Natural killer cell treated with Interleukin-12 subunit alpha and Interleukin-12 subunit beta and Interleukin-15 and Interleukin-18, amount 100 ng/mL, for 72 hours (primary cell): ENCODE measurements around the gene P2RX1. TPM values are rescaled to one million over a fixed set of nuclear protein-coding genes. Genes with fewer than 3 reads are reported as not detected.

ENCODE experiments used
- ATAC-seq, 2 donors: fragments of 150-1000 bp; cut with Tn5 transposase in 1 of 2; sonication (Bioruptor Pico), chemical (Tn5 transposase) in 1 of 2; 2 replicates each; pipeline ENCODE4 v1.10.0; 2021
- DNase-seq: peaks from one replicate; pipeline ENCODE4 v3.0.0; 2022; ENCODE audit warnings: low spot score
- H3K27ac Mint-ChIP-seq, 2 donors: 1 replicate in 1 of 2; 2 replicates in 1 of 2; pipeline ENCODE4 v1.8.0; 2022; ENCODE audit warnings: mixed read lengths in 2 of 2, mild to moderate bottlenecking in 1 of 2, moderate library complexity in 1 of 2
- H3K27me3 Mint-ChIP-seq, 2 donors: 1 replicate in 1 of 2; 2 replicates in 1 of 2; pipeline ENCODE4 v1.8.0; 2022; ENCODE audit warnings: mixed read lengths in 2 of 2
- H3K36me3 Mint-ChIP-seq: one replicate; pipeline ENCODE4 v1.8.0; 2022; ENCODE audit warnings: mixed read lengths
- H3K4me1 Mint-ChIP-seq, 2 donors: 1 replicate in 1 of 2; 2 replicates in 1 of 2; pipeline ENCODE4 v1.8.0; 2022; ENCODE audit warnings: low read depth in 2 of 2, mixed read lengths in 2 of 2, mild to moderate bottlenecking in 1 of 2
- H3K4me3 Mint-ChIP-seq: one replicate; pipeline ENCODE4 v1.8.0; 2022; ENCODE audit warnings: mixed read lengths
- H3K9me3 Mint-ChIP-seq: 2 replicates; pipeline ENCODE4 v1.8.0; 2022; ENCODE audit warnings: mixed read lengths
- total RNA-seq, 2 donors: library from RNA; stranded (reverse); gene quantifications; one replicate each; pipeline ENCODE4 v1.2.3, GENCODE V29; 2022

The P2RX1 gene
- total RNA-seq, 2 donors from 2014 or later = 3.9 TPM

DNA sequence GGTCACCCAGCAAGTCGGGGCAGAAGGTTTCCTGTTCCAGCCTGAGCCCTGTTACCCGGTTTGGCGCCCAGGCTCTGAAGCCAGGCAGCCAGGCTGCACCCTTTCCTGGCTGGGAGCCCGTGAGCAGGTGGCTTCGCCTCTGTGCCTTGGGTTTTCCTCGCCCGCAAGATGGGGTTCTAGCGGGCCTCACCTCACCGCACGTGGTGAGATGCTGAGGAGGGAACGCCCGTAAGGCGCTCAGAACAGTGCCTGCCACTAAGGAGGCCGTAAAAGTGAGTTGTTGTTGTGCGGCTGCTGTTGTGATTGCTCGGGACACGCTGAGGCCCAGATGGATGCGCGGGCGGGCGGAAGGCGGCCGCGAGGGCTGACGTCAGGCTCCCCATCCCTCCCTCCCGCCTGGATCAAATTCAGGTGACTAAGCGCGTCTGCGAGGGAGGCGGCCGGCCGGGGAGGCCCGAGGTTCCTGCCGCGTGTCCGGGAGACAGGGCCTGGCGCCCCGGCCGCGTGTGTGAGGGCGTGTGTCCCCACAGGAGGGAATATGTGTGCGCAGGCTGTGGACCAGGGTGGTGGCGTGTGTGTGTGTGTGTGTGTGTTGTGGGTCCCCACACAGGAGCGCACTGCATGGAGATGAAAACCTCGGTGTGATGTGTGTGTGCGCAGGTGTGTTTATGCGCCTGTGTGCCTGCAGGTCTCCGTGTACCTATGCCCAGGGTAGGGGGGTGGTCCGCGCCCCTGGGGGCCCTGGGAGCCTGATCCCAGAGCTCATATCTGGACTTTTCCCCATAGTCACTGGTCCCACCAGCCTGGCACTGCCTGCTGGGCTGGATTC lies 27.7 kb downstream of the P2RX1 start:
- Mint-ChIP-seq H3K27ac (no peak overlapping the region), H3K27me3 (no peaks in the 10 kb centered on the region), H3K4me3 (no peak overlapping the region), H3K36me3 (no peaks in the 10 kb centered on the region), H3K9me3 (no peaks in the 10 kb centered on the region), H3K4me1 (peaks cover 17 to 32% of the 10 kb centered on the region in 2 donors)
- no peak for DNase-seq
- ATAC-seq = no peak

DNA sequence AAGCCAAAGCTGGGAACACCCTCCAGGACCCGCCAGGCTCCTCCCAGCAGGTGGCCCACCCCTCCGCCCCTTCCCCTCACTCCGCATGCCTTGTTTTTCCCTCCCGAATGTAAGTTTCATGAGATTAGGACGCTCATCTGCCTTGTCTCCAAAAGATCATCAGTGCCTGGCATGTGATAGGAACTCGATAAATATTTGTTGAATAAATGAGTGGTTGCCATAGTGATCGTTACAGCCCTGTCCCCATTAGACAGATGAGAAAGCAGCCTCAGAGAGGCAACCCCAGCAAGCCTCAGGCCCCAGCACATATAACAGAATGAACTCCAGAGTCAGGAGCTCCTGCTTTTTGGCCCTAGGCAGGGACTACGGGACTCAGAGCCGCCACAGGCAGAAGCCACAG lies 28.5 kb downstream of the P2RX1 start:
- Mint-ChIP-seq H3K4me3 (no peak overlapping the region), H3K9me3 (no peaks in the 10 kb centered on the region), H3K36me3 (no peaks in the 10 kb centered on the region), H3K27ac (peak overlapping the region in 1 of 2 donors; percentile 73), H3K27me3 (no peaks in the 10 kb centered on the region), H3K4me1 (peaks cover 14 to 29% of the 10 kb centered on the region in 2 donors)
- DNase-seq = no peak
- ATAC-seq = no peak

DNA sequence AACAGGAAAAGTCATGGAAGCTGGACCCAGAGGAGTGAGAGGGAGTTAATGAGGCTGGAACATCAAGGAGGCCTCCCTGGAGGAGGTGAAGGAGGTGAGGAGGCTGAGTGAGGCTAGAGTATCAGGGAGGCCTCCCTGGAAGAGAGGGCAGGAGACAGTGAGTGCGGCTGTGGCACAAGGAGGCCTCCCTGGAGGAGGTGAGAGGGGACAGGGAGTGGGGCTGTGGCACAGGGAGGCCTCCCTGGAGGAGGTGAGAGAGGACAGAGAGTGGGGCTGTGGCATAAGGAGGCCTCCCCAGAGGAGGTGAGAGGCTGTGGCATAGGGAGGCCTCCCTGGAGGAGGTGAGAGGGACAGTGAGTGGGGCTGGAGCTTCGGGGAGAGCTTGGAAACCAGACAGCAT lies 28.9 kb downstream of the P2RX1 start:
- H3K4me3 Mint-ChIP-seq = peak overlapping the region; percentile 38
- DNase-seq (no peak), ATAC-seq (no peak)
- peaks cover 14 to 29% of the 10 kb centered on the region in 2 donors for H3K4me1 Mint-ChIP-seq
- no peaks in the 10 kb centered on the region for H3K27me3 Mint-ChIP-seq
- H3K36me3 Mint-ChIP-seq = no peaks in the 10 kb centered on the region
- H3K27ac Mint-ChIP-seq = peak overlapping the region; percentile 68 to 73
- H3K9me3 Mint-ChIP-seq = no peaks in the 10 kb centered on the region

DNA sequence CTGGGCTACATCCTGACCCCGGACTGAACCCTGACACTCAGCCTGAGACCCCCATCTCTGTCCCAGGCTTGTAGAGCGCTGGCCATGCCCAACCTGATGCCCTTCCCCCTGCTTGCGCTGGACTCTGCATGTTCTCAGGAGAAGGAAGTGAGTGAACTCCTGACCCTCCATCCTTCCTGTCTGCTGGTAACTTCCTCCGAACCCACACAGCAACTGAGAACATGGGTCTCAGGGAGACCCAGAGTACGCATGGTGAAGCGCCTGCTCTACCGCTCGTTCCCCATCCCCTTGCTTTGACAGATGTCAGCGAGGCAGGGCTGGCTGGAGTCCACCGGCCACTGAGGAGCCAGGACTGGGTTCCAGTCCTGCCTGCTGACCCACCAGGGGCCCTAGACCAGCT lies 29.5 kb downstream of the P2RX1 start:
- DNase-seq (no peak), ATAC-seq (peak in 1 of 2 donors; percentile 22)
- H3K4me3 Mint-ChIP-seq = peak overlapping the region; percentile 38
- no peaks in the 10 kb centered on the region for H3K36me3 Mint-ChIP-seq
- peak overlapping the region; percentile 68 to 73 for H3K27ac Mint-ChIP-seq
- no peaks in the 10 kb centered on the region for H3K27me3 Mint-ChIP-seq
- H3K9me3 Mint-ChIP-seq = no peaks in the 10 kb centered on the region
- peaks cover 14 to 29% of the 10 kb centered on the region in 2 donors for H3K4me1 Mint-ChIP-seq

DNA sequence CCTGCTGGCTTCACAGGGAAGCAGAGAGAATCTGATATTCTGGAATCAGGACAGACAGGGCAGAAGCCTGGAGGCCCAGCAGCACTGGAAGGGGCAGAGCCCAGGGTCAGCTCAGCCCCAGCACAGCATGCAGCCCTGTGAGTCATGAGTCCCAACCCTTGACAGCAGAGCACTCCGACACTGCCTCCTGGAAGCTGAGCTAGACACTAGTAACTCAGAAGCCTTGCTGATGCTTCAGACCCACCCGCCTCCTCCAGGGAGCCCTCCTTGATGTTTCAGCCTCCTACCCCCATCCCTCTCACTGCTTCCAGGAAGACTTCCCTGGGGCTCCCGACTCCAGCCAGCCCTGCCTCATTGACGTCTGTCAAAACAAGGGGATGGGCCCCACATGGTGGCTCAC lies 30.3 kb downstream of the P2RX1 start:
- Mint-ChIP-seq H3K27me3 (no peaks in the 10 kb centered on the region), H3K4me1 (peaks cover 7 to 21% of the 10 kb centered on the region in 2 donors), H3K27ac (peak overlapping the region in 1 of 2 donors; percentile 73), H3K9me3 (no peaks in the 10 kb centered on the region), H3K4me3 (no peak overlapping the region), H3K36me3 (no peaks in the 10 kb centered on the region)
- DNase-seq = no peak
- no peak for ATAC-seq

DNA sequence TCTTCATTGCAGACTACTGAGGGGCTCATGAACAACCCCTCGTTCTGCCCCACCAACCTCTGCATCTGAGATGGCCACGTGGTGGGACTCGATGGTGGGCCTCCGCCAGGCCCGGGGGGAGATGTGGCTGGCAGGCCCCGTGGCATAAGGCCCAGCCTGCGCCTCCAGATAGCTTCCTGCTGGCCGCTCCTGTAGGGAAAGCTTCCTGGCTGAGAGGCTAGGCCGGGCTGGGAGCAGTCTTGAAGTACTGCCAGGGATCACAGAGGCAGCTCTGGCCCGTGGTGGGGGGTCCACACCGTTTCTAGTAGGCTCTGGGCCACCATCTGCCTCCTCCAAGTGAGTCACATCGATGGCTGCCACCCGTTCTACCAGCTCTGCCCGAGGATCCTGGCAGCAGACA lies 31.0 kb downstream of the P2RX1 start:
- H3K4me1 Mint-ChIP-seq = peaks cover 6 to 16% of the 10 kb centered on the region in 2 donors
- H3K27ac Mint-ChIP-seq = no peak overlapping the region
- no peaks in the 10 kb centered on the region for H3K27me3 Mint-ChIP-seq
- no peaks in the 10 kb centered on the region for H3K9me3 Mint-ChIP-seq
- DNase-seq (no peak), ATAC-seq (no peak)
- no peak overlapping the region for H3K4me3 Mint-ChIP-seq
- no peaks in the 10 kb centered on the region for H3K36me3 Mint-ChIP-seq

DNA sequence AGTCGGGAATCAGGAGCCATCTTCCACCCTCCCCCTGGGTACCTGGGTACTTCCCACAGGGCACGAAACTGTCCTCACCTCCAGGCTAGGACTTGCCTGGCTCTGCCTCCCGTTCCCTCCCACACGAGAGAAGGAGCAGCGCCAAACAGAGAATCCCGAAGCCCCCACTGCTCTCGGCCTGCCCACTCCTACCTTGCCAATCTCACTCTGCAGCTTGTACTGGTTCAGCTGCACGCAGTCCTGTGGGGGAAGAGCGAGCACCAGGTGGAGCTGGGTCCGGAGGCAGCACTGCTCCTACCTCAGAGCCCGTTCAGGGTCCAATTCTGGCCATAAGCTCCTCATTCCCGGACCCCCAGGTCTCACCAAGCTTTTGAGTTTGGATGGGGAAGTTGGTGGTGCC lies 32.1 kb downstream of the P2RX1 start:
- H3K4me3 Mint-ChIP-seq = no peak overlapping the region
- H3K27ac Mint-ChIP-seq = no peak overlapping the region
- H3K27me3 Mint-ChIP-seq = no peaks in the 10 kb centered on the region
- DNase-seq = no peak
- no peaks in the 10 kb centered on the region for H3K9me3 Mint-ChIP-seq
- no peak for ATAC-seq
- peaks cover 6 to 15% of the 10 kb centered on the region in 2 donors for H3K4me1 Mint-ChIP-seq
- no peaks in the 10 kb centered on the region for H3K36me3 Mint-ChIP-seq

DNA sequence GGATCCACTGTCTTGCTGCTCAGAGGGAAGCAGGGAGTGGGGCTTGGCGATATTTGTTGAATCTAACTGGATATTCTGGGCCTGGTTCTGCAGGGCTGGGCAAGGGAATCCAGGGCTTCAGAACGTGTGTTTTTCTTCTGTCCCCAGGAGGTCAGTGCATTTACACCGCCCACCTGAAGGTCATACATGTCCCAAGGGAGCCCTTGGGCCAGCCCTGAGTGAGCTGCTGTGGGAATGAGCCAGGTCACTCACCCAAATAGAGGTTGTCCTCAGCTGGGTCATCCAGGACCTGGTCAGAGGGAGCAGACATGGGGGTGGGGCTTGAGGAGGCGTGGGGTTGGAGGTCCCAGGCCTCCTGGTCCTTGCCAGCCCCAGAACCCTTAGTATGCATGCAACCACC lies 34.0 kb downstream of the P2RX1 start:
- peaks cover 5 to 11% of the 10 kb centered on the region in 2 donors for H3K4me1 Mint-ChIP-seq
- no peak for DNase-seq
- no peaks in the 10 kb centered on the region for H3K9me3 Mint-ChIP-seq
- H3K27ac Mint-ChIP-seq = no peak overlapping the region
- no peak overlapping the region for H3K4me3 Mint-ChIP-seq
- H3K27me3 Mint-ChIP-seq = no peaks in the 10 kb centered on the region
- H3K36me3 Mint-ChIP-seq = no peaks in the 10 kb centered on the region
- no peak for ATAC-seq

DNA sequence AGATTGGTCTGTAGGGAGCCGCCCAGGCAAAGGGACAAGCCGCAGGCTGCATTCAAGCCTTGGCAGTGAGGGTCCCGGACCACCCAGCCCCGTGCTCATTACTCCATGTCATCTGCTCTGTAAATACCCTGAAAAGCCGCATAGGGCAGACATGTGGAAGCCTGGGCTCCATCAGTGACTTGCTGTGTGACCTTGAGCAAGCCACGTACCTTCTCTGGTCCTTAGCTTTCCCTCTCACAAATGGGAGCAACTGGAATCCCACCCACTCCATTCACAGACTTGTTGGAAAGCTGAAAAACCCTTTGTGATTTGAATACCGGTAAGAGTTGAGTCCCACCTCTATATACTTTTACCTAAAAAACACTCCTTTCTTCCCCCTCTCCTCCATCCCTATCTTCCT lies 35.3 kb downstream of the P2RX1 start:
- Mint-ChIP-seq H3K4me3 (no peak overlapping the region), H3K4me1 (no peaks in the 10 kb centered on the region), H3K27ac (no peak overlapping the region), H3K36me3 (no peaks in the 10 kb centered on the region), H3K27me3 (no peaks in the 10 kb centered on the region), H3K9me3 (no peaks in the 10 kb centered on the region)
- no peak for ATAC-seq
- DNase-seq = no peak

DNA sequence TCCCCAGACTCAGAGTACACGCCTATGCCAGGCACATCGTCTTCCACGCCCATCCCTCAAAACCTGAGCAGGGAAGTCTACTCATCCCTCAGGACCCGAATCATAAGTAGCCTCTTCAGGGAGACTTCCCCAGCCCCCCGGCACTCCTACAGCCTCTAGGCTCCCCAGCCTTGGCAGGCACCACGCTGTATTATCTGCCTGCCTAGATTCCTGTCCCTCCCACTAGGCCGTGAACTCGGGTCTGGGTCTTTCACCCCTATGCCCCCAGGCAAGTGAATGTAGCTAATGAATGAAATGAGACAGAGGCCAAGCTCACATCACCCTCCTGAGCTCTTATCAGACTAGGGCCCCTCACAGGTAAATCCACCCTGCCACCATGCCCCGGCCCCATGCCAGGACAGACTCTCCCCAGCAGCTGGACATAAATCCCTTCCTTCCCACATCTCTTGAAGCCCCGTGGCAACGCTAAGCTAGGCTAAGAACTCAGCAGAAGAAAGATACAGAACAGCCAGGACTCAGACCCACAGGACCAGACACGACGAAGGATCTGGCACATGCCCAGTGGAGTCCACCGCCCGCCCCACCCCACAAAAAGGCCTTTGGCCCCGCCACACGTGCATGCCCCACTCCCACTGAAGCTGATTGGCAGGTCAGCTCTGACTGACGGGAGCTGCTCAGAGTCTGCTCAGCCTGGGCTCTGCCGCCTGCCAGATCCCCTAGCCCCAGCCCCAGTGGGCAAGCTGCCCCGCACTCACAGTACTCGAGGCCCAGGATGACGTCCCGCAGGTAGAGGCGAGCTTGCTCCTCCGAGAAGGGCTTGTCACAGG lies 36.5 kb downstream of the P2RX1 start:
- no peaks in the 10 kb centered on the region for H3K27me3 Mint-ChIP-seq
- no peak overlapping the region for H3K4me3 Mint-ChIP-seq
- no peaks in the 10 kb centered on the region for H3K9me3 Mint-ChIP-seq
- no peaks in the 10 kb centered on the region for H3K36me3 Mint-ChIP-seq
- ATAC-seq = no peak
- peak overlapping the region in 1 of 2 donors; percentile 16 for H3K27ac Mint-ChIP-seq
- DNase-seq = no peak
- H3K4me1 Mint-ChIP-seq = no peaks in the 10 kb centered on the region

DNA sequence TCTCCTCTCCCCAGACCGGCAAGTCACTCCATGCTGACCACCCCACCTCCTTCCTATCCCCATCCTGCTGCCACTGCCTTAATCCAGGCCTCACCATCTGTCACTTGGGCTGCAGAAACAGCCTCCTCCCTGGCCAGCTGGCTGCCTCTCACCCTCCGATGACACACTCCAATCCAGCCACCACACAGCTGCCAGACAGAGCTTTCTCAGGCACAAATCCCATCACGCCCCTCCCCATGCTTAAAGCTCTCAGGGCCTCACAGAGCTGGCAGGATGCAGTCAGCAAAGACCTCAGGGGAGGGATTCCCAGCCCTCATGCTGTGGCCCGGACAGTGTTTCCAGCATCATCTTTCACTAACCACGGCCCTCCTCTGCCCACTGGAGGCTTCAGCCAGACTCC lies 37.1 kb downstream of the P2RX1 start:
- H3K27ac Mint-ChIP-seq = peak overlapping the region in 1 of 2 donors; percentile 16
- no peaks in the 10 kb centered on the region for H3K36me3 Mint-ChIP-seq
- H3K27me3 Mint-ChIP-seq = no peaks in the 10 kb centered on the region
- H3K9me3 Mint-ChIP-seq = no peaks in the 10 kb centered on the region
- H3K4me3 Mint-ChIP-seq = no peak overlapping the region
- no peak for DNase-seq
- no peak for ATAC-seq
- H3K4me1 Mint-ChIP-seq = no peaks in the 10 kb centered on the region

DNA sequence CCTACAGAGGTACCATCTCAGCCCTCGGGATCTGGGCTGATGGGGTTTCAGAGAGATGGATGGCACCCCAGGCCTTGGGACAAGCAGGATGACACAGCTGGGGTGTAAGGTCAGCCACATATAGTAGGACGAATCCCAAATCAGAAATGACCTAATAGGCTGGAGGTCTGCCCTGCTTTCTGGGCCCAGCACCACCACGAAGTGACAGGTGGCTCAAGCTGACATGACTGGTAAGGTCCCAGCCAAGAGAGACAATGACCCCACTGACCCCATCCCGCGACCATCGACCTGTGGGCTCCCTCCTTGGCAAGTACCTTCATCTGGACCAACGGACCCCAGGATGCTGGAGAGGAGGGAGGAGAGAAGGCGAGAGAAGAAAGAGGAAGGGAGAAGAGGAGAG lies 39.0 kb downstream of the P2RX1 start:
- no peak for ATAC-seq
- H3K4me3 Mint-ChIP-seq = no peak overlapping the region
- no peaks in the 10 kb centered on the region for H3K4me1 Mint-ChIP-seq
- H3K9me3 Mint-ChIP-seq = no peaks in the 10 kb centered on the region
- H3K36me3 Mint-ChIP-seq = no peaks in the 10 kb centered on the region
- no peak overlapping the region for H3K27ac Mint-ChIP-seq
- no peak for DNase-seq
- no peaks in the 10 kb centered on the region for H3K27me3 Mint-ChIP-seq

DNA sequence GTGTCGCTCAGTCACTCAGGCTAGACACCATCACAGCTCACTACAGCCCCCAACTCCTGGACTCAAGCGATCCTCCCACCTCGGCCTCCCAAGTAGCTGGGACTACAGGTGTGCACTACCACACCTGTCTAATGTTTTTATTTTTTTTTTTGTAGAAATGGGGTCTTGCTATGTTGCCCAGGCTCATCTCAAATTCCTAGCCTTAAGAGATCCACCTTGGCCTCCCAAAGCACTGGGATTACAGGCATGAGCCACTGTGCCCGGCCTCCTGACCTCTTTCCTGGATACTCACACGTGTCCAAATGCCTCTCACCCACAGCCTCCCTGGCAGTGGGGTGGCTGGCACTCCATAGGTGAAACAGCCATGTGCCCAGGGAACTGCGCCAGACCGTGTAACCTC lies 40.9 kb downstream of the P2RX1 start:
- Mint-ChIP-seq H3K4me1 (peaks cover 7 to 8% of the 10 kb centered on the region in 2 donors), H3K9me3 (no peaks in the 10 kb centered on the region), H3K4me3 (no peak overlapping the region), H3K27me3 (no peaks in the 10 kb centered on the region), H3K36me3 (no peaks in the 10 kb centered on the region), H3K27ac (no peak overlapping the region)
- ATAC-seq (no peak), DNase-seq (no peak)

DNA sequence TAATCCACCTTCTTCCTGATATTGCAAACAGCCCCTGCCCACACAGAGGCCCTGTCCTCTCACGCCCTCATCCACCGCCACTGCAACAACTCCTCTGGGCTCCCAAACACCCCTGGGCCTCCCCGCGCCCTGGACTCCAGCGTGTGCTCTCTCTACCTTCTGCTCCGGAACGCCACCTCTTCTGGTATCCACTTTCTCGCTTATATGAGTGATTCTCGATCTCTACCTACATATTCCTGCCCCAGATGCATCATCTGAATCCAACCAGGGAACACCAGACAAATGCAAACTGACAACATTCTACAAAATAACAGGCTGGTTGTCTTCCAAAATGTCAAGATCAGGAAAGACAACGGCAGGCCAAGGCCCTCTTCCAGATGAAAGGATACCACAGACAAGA lies 42.4 kb downstream of the P2RX1 start:
- DNase-seq (peak; percentile 8), ATAC-seq (no peak)
- H3K36me3 Mint-ChIP-seq = no peaks in the 10 kb centered on the region
- H3K9me3 Mint-ChIP-seq = no peaks in the 10 kb centered on the region
- no peak overlapping the region for H3K4me3 Mint-ChIP-seq
- peaks cover 7 to 8% of the 10 kb centered on the region in 2 donors for H3K4me1 Mint-ChIP-seq
- H3K27ac Mint-ChIP-seq = no peak overlapping the region
- no peaks in the 10 kb centered on the region for H3K27me3 Mint-ChIP-seq
